ENCODE data around the gene SLC43A1. TPM values are rescaled to one million over a fixed set of nuclear protein-coding genes. Genes with fewer than 3 reads are reported as not detected.

Gene SLC43A1
- total RNA-seq, 1 experiment from 2014 or later = 238 TPM

- Histone ChIP-seq H3K79me2 (ENCODE audit: low read length) (no peaks in the 10 kb centered on the region), H3K4me2 (ENCODE audit: low read depth, low read length, poor library complexity, severe bottlenecking) (peak overlapping the region; percentile 68), H3K36me3 (ENCODE audit: insufficient read depth, low read length) (no peaks in the 10 kb centered on the region), H3K4me3 (ENCODE audit: low read length) (peak overlapping the region; percentile 61), H3K9me2 (replicated peaks; ENCODE audit: insufficient read depth, low read length) (no peaks in the 10 kb centered on the region), H3K9ac (ENCODE audit: low read length) (peak overlapping the region; percentile 56), H3K27ac (ENCODE audit: low read length) (no peak overlapping the region), H3K27me3 (ENCODE audit: low read length) (no peaks in the 10 kb centered on the region), H3K9me3 (ENCODE audit: low read length) (no peaks in the 10 kb centered on the region), H2AFZ (ENCODE audit: low read length) (no peak overlapping the region), H4K20me1 (ENCODE audit: insufficient read depth, low read depth, low read length) (peaks cover 8% of the 10 kb centered on the region; the same call in 1 of the 2 replicates), H3K4me1 (ENCODE audit: low read length) (peaks cover 26% of the 10 kb centered on the region)
- DNase-seq = peak; percentile 72
Measured at GRCh38 chr11:57476757-57477506, 38.6 kb downstream of the SLC43A1 start.

GRCh38 chr11:57476047-57476756 lies 39.3 kb downstream of the SLC43A1 start:
- peak overlapping the region; percentile 56 for H3K9ac ChIP-seq (ENCODE audit: low read length)
- no peak overlapping the region for H2AFZ ChIP-seq (ENCODE audit: low read length)
- H3K4me1 ChIP-seq (ENCODE audit: low read length) = peaks cover 26% of the 10 kb centered on the region
- H4K20me1 ChIP-seq (ENCODE audit: insufficient read depth, low read depth, low read length) = peaks cover 8% of the 10 kb centered on the region; the same call in 1 of the 2 replicates
- H3K4me2 ChIP-seq (ENCODE audit: low read depth, low read length, poor library complexity, severe bottlenecking) = peak overlapping the region; percentile 68
- no peaks in the 10 kb centered on the region for H3K36me3 ChIP-seq (ENCODE audit: insufficient read depth, low read length)
- no peaks in the 10 kb centered on the region for H3K79me2 ChIP-seq (ENCODE audit: low read length)
- no peak for DNase-seq
- no peaks in the 10 kb centered on the region for H3K27me3 ChIP-seq (ENCODE audit: low read length)
- no peak overlapping the region for H3K27ac ChIP-seq (ENCODE audit: low read length)
- no peaks in the 10 kb centered on the region for H3K9me3 ChIP-seq (ENCODE audit: low read length)
- peak overlapping the region; percentile 61 for H3K4me3 ChIP-seq (ENCODE audit: low read length)
- H3K9me2 ChIP-seq (replicated peaks; ENCODE audit: insufficient read depth, low read length) = no peaks in the 10 kb centered on the region

DNA sequence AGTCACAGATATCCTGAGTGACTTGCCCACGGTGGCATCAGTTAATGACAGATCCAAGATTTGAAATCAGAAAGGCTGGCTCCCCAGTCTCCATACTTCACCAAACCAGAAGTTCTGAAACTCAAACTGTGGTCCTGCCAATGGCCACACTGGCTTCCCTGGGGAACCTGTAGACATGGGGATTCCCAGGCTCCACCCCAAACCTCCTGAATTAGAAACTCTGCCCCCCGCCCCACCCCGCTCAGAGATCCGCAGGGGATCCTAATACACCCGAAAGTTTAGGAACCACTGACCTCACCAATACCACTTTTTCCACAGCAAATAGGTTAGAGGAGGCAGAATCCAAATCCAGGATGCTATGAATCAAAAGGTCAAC lies 39.8 kb downstream of the SLC43A1 start:
- H3K9ac ChIP-seq (ENCODE audit: low read length) = no peak overlapping the region
- H3K79me2 ChIP-seq (ENCODE audit: low read length) = no peaks in the 10 kb centered on the region
- H3K9me2 ChIP-seq (replicated peaks; ENCODE audit: insufficient read depth, low read length) = no peaks in the 10 kb centered on the region
- DNase-seq = no peak
- H3K4me1 ChIP-seq (ENCODE audit: low read length) = peaks cover 26% of the 10 kb centered on the region
- no peak overlapping the region for H2AFZ ChIP-seq (ENCODE audit: low read length)
- H3K4me2 ChIP-seq (ENCODE audit: low read depth, low read length, poor library complexity, severe bottlenecking) = peak overlapping the region; percentile 68
- no peaks in the 10 kb centered on the region for H3K36me3 ChIP-seq (ENCODE audit: insufficient read depth, low read length)
- H3K9me3 ChIP-seq (ENCODE audit: low read length) = no peaks in the 10 kb centered on the region
- peaks cover 5% of the 10 kb centered on the region; the same call in 1 of the 2 replicates for H4K20me1 ChIP-seq (ENCODE audit: insufficient read depth, low read depth, low read length)
- no peak overlapping the region for H3K27ac ChIP-seq (ENCODE audit: low read length)
- H3K27me3 ChIP-seq (ENCODE audit: low read length) = no peaks in the 10 kb centered on the region
- no peak overlapping the region for H3K4me3 ChIP-seq (ENCODE audit: low read length)

- Histone ChIP-seq H3K4me3 (ENCODE audit: low read length) (no peak overlapping the region), H3K9ac (ENCODE audit: low read length) (no peak overlapping the region), H3K4me2 (ENCODE audit: low read depth, low read length, poor library complexity, severe bottlenecking) (no peak overlapping the region), H3K79me2 (ENCODE audit: low read length) (no peaks in the 10 kb centered on the region), H3K4me1 (ENCODE audit: low read length) (peaks cover 25% of the 10 kb centered on the region), H3K9me3 (ENCODE audit: low read length) (no peaks in the 10 kb centered on the region), H2AFZ (ENCODE audit: low read length) (no peak overlapping the region), H3K27ac (ENCODE audit: low read length) (no peak overlapping the region), H3K36me3 (ENCODE audit: insufficient read depth, low read length) (no peaks in the 10 kb centered on the region), H4K20me1 (ENCODE audit: insufficient read depth, low read depth, low read length) (peaks cover 5% of the 10 kb centered on the region; the same call in 1 of the 2 replicates), H3K27me3 (ENCODE audit: low read length) (no peaks in the 10 kb centered on the region), H3K9me2 (replicated peaks; ENCODE audit: insufficient read depth, low read length) (no peaks in the 10 kb centered on the region)
- DNase-seq = no peak
Measured at GRCh38 chr11:57475191-57475590, 40.3 kb downstream of the SLC43A1 start.

- Histone ChIP-seq H3K9me3 (ENCODE audit: low read length) (no peaks in the 10 kb centered on the region), H3K4me3 (ENCODE audit: low read length) (no peak overlapping the region), H3K9me2 (replicated peaks; ENCODE audit: insufficient read depth, low read length) (no peaks in the 10 kb centered on the region), H3K27me3 (ENCODE audit: low read length) (no peaks in the 10 kb centered on the region), H4K20me1 (ENCODE audit: insufficient read depth, low read depth, low read length) (peaks cover 5% of the 10 kb centered on the region; the same call in 1 of the 2 replicates), H3K36me3 (ENCODE audit: insufficient read depth, low read length) (no peaks in the 10 kb centered on the region), H3K79me2 (ENCODE audit: low read length) (no peaks in the 10 kb centered on the region), H3K4me2 (ENCODE audit: low read depth, low read length, poor library complexity, severe bottlenecking) (no peak overlapping the region), H3K4me1 (ENCODE audit: low read length) (peaks cover 22% of the 10 kb centered on the region), H2AFZ (ENCODE audit: low read length) (no peak overlapping the region), H3K9ac (ENCODE audit: low read length) (no peak overlapping the region), H3K27ac (ENCODE audit: low read length) (no peak overlapping the region)
- DNase-seq = no peak
Measured at GRCh38 chr11:57474803-57475115, 40.7 kb downstream of the SLC43A1 start.

DNA sequence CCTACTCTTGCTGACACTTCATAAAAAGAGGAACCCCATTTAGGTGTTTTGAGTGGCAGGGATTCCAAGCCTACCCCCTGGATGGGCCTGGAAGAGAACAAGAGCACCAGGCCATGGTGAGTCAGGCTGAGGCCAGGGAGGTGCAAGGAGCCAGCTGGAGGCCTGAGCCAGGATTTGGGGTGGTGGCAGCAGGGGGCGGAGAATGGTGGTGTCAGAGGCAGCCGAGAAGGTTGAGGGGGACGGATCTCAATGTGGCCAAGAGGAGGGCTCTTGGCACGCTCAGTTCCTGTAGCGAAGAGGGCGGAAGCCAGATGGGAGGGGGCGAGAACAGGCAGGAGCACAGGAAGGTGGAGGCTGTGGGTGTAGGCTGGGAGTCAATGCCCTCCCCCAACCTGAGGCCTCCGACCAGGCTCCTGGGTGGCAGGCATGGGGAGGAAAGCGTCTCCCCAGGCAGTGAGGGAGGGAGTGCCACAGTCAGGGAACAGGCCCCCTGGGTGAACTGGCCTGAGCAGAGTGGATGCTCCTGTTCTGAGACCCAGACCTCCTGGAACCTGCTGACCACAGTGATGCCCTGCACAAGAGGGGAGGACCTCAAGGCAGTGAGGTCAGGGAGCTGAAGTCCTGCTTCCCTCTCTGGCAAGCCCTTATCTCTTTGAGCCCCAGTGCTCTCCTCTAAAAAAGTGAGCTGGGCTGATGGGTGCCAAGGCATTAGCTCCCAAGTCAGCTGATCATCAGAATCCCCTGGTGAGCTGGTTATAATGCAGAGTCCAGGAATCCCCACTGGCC lies 41.3 kb downstream of the SLC43A1 start:
- H3K79me2 ChIP-seq (ENCODE audit: low read length) = no peaks in the 10 kb centered on the region
- DNase-seq = no peak
- H2AFZ ChIP-seq (ENCODE audit: low read length) = no peak overlapping the region
- H3K36me3 ChIP-seq (ENCODE audit: insufficient read depth, low read length) = no peaks in the 10 kb centered on the region
- no peaks in the 10 kb centered on the region for H3K9me3 ChIP-seq (ENCODE audit: low read length)
- H3K4me1 ChIP-seq (ENCODE audit: low read length) = peaks cover 17% of the 10 kb centered on the region
- no peaks in the 10 kb centered on the region for H3K9me2 ChIP-seq (replicated peaks; ENCODE audit: insufficient read depth, low read length)
- no peak overlapping the region for H3K4me2 ChIP-seq (ENCODE audit: low read depth, low read length, poor library complexity, severe bottlenecking)
- H3K27ac ChIP-seq (ENCODE audit: low read length) = no peak overlapping the region
- no peak overlapping the region for H3K4me3 ChIP-seq (ENCODE audit: low read length)
- H4K20me1 ChIP-seq (ENCODE audit: insufficient read depth, low read depth, low read length) = 0 out of 2 replicates have a peak, but pooled peaks cover under 1% of the 10 kb centered on the region
- no peaks in the 10 kb centered on the region for H3K27me3 ChIP-seq (ENCODE audit: low read length)
- no peak overlapping the region for H3K9ac ChIP-seq (ENCODE audit: low read length)

DNA sequence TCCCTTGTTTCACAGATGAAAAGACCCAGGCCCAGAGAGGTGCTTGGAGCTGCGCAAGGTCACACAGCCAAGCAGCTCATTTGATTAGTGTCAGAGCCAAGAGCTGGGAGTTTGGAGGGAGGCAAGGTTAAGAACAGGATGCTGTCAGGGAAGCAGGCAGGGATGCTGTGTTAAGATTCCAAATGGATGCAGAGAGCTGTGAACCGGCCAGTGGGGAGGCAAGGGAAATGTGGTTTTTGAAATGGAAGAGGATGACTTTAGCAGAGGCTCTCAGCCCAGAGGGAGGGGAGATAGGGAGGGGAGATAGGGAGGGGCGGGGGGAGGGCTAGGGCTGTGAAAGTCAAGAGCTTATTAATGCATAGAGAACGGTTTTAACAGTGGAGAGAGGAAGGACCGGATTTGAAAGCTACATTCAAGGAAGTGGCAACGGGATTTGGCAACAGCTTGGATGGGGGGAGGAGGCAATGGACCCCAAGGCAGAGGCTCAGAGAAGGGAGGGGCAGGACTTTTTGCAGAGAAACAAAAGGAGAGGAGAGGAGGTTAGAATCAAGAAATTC lies 42.1 kb downstream of the SLC43A1 start:
- no peak for DNase-seq
- no peak overlapping the region for H3K27ac ChIP-seq (ENCODE audit: low read length)

DNA sequence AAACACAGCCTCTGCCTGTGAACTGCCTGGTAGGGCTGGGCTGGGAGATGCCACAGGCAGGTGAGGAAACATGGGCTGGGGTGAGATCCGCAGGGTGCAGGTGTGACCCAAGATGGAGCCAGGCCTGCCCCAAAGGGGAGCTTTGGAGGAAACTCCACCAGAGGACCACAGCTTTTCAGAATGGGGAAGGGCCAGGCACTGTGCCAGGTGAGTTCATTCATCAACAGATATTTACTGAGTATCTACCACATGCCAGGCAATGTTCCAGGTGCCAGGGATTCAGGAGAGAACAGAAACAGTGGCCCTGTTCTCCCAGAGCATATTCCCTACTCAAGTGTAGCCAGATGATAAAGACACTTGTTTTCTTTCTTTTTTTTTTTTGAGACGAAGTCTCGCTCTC lies 44.0 kb downstream of the SLC43A1 start:
- H3K9ac ChIP-seq (ENCODE audit: low read length) = no peak overlapping the region
- no peak for DNase-seq

More for the DNA sequence above, 42.1 kb downstream of the SLC43A1 start:
- H3K9me3 ChIP-seq (ENCODE audit: low read length) = no peaks in the 10 kb centered on the region
- no peak overlapping the region for H3K4me3 ChIP-seq (ENCODE audit: low read length)
- H3K36me3 ChIP-seq (ENCODE audit: insufficient read depth, low read length) = no peaks in the 10 kb centered on the region
- H3K79me2 ChIP-seq (ENCODE audit: low read length) = no peaks in the 10 kb centered on the region
- H3K9me2 ChIP-seq (replicated peaks; ENCODE audit: insufficient read depth, low read length) = no peaks in the 10 kb centered on the region
- no peak overlapping the region for H3K4me2 ChIP-seq (ENCODE audit: low read depth, low read length, poor library complexity, severe bottlenecking)
- no peaks in the 10 kb centered on the region for H4K20me1 ChIP-seq (ENCODE audit: insufficient read depth, low read depth, low read length)
- peaks cover 17% of the 10 kb centered on the region for H3K4me1 ChIP-seq (ENCODE audit: low read length)
- H3K27me3 ChIP-seq (ENCODE audit: low read length) = no peaks in the 10 kb centered on the region
- no peak overlapping the region for H2AFZ ChIP-seq (ENCODE audit: low read length)
- H3K9ac ChIP-seq (ENCODE audit: low read length) = no peak overlapping the region

More for the DNA sequence above, 44.0 kb downstream of the SLC43A1 start:
- no peaks in the 10 kb centered on the region for H3K36me3 ChIP-seq (ENCODE audit: insufficient read depth, low read length)
- H2AFZ ChIP-seq (ENCODE audit: low read length) = no peak overlapping the region
- no peaks in the 10 kb centered on the region for H4K20me1 ChIP-seq (ENCODE audit: insufficient read depth, low read depth, low read length)
- H3K4me2 ChIP-seq (ENCODE audit: low read depth, low read length, poor library complexity, severe bottlenecking) = no peak overlapping the region
- no peak overlapping the region for H3K27ac ChIP-seq (ENCODE audit: low read length)
- H3K4me3 ChIP-seq (ENCODE audit: low read length) = no peak overlapping the region
- peaks cover 9% of the 10 kb centered on the region for H3K4me1 ChIP-seq (ENCODE audit: low read length)
- H3K9me3 ChIP-seq (ENCODE audit: low read length) = no peaks in the 10 kb centered on the region
- no peaks in the 10 kb centered on the region for H3K9me2 ChIP-seq (replicated peaks; ENCODE audit: insufficient read depth, low read length)
- H3K27me3 ChIP-seq (ENCODE audit: low read length) = no peaks in the 10 kb centered on the region
- H3K79me2 ChIP-seq (ENCODE audit: low read length) = no peaks in the 10 kb centered on the region

All from Karpas-422 (cell line).